ENCODE measurements around the gene RAB8B. TPM values are rescaled to one million over a fixed set of nuclear protein-coding genes. Genes with fewer than 3 reads are reported as not detected.

Gene RAB8B
- total and polyA plus RNA-seq, 9 of the 15 experiments (the other 6 are each of a cell fraction or from before 2014, with no cell fraction given), result 7.8 to 32.1 (median 24.2) TPM

DNA sequence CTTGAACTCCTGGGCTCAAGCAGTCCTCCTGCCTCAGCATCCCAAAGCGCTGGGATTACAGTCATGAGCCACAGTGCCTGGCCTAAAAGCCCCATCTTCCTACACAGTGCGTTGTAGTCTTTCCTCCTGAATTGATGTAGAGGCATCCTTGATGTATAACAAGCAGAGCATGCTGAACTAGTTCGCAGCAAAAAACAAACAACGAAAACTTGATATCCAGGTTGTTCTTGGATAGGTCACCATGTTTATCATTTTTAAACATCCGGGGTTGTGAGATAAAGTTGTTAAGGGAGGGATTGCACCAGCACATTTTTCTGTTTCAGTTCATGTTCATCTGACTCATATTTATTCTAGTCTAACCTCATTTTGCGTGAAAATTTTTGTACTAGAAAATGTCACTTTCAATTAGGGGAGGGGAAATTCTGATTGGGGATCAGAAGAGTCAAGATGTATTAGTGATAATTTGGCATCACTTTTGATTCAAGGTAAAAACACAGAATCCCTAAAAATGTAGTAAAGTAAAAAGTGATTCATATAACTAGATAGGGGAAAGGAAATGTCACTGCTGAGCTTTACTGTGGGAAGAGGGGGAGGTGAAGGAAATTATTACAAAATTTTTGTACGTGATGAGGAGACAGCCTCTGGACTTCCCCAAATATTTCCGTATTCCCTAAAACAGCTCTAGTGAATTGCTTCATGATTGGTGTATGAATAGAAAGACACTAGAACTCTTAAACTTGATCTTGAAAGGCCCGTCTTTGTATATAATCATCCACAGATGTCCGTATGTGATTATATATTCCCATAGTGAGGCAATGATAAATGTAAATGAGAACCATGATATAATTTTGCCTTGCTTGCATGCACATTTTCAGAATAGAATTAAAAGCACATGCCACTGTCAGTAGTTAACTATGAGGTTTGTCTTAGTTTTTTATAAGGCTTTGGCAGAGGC is 22.9 kb downstream of the RAB8B start (continued):
- TF ChIP-seq CHAMP1 (IDR thresholded peaks at IDR 0.05) (no peak), ZNF174 (CRISPR knock-in tag; IDR thresholded peaks at IDR 0.05) (no peak), ZBTB11 (CRISPR knock-in tag; IDR thresholded peaks at IDR 0.05) (0 out of 6 replicates have a peak, but pooled peaks of 1 of the 3 experiments have one; percentile 34), HDAC8 (tag; IDR thresholded peaks at IDR 0.05) (no peak), GTF2A2 (tag; IDR thresholded peaks at IDR 0.05) (no peak), HDAC6 (IDR thresholded peaks at IDR 0.05; ENCODE audit: low read depth, low read length) (no peak), PRMT5 (CRISPR knock-in tag; IDR thresholded peaks at IDR 0.05) (no peak), TOE1 (IDR thresholded peaks at IDR 0.05; ENCODE audit: borderline replicate concordance) (no peak), TOE1 (CRISPR knock-in tag; IDR thresholded peaks at IDR 0.05; ENCODE audit: borderline replicate concordance, low read depth) (no peak), FOXP4 (CRISPR knock-in tag; IDR thresholded peaks at IDR 0.05; ENCODE audit: borderline replicate concordance) (no peak), HMGN3 (IDR thresholded peaks at IDR 0.05; ENCODE audit: borderline replicate concordance, extremely low read depth, insufficient read length, low read depth, low read length) (no peak), CLOCK (CRISPR knock-in tag; IDR thresholded peaks at IDR 0.05; ENCODE audit: borderline replicate concordance) (no peak), SAP30 (IDR thresholded peaks at IDR 0.05; ENCODE audit: borderline replicate concordance, insufficient read depth, low read depth, low read length, poor library complexity, severe bottlenecking) (no peak)
